T-cell (primary cell): ENCODE results near the gene GNAI1. TPM values are rescaled to one million over a fixed set of nuclear protein-coding genes. Genes with fewer than 3 reads are reported as not detected.

Experiments
- ATAC-seq, 4 experiments: fragments of 200-7000 bp in 3 of 4; fragments of 150-1000 bp in 1 of 4; cut with Tn5 transposase; replicated peaks in 1 of 4; 1 replicate in 3 of 4; 2 replicates in 1 of 4; pipeline ENCODE4 v1.10.0; 2021; ENCODE audit warnings: moderate library complexity in 3 of 4, mild to moderate bottlenecking in 2 of 4, moderate number of reproducible peaks in 1 of 4
- CTCF ChIA-PET, 2 donors: fragments of 300-600 bp; sonication (Branson Sonifier 250); formaldehyde crosslinking; loops; one replicate each; lab custom pipeline; 2022; ENCODE audit warnings: antibody characterized with exemption in 2 of 2; lab: Charles Lee
- POLR2A ChIA-PET, 2 donors: fragments of 300-600 bp; sonication (Branson Sonifier 250); formaldehyde crosslinking; loops; one replicate each; lab custom pipeline; 2022; ENCODE audit warnings: antibody characterized with exemption in 2 of 2; lab: Charles Lee
- DNase-seq, 35 experiments: peaks; one replicate each; pipeline versions ENCODE4 v3.0.0 to v3.0.0-alpha.2; 2013 to 2023
- H3K27ac ChIP-seq: one replicate; pipeline ENCODE4 v1.5.1; 2013; ENCODE audit warnings: low read length
- H3K27me3 ChIP-seq, 2 experiments: replicated peaks in 1 of 2; 1 replicate in 1 of 2; 2 replicates in 1 of 2; pipeline versions ENCODE4 v1.6.1 to v1.7.0; 2013; ENCODE audit warnings: low read length in 1 of 2, mixed read lengths in 1 of 2; ENCODE audit not compliant: control insufficient read depth in 2 of 2, insufficient read depth in 2 of 2; ENCODE audit errors: extremely low read depth in 1 of 2
- H3K36me3 ChIP-seq, 2 donors: 1 replicate in 1 of 2; 2 replicates in 1 of 2; pipeline versions ENCODE4 v1.6.1 to v1.7.0; 2013; ENCODE audit warnings: low read length in 1 of 2; ENCODE audit not compliant: control insufficient read depth in 2 of 2, insufficient read depth in 1 of 2; ENCODE audit errors: extremely low read depth in 1 of 2
- H3K4me1 ChIP-seq, 2 experiments: 1 replicate in 1 of 2; 2 replicates in 1 of 2; pipeline versions ENCODE4 v1.6.1 to v1.7.0; 2013; ENCODE audit warnings: low read length in 2 of 2, mixed read lengths in 1 of 2; ENCODE audit not compliant: insufficient read depth in 2 of 2, control insufficient read depth in 1 of 2; ENCODE audit errors: extremely low read depth in 1 of 2
- H3K4me3 ChIP-seq, 2 donors: 1 replicate in 1 of 2; 2 replicates in 1 of 2; pipeline versions ENCODE4 v1.5.1 to v1.7.0; 2013; ENCODE audit warnings: mild to moderate bottlenecking in 2 of 2, low read length in 1 of 2, moderate library complexity in 1 of 2; ENCODE audit not compliant: control insufficient read depth in 1 of 2; ENCODE audit errors: extremely low read depth in 1 of 2
- H3K9me3 ChIP-seq: 2 replicates; pipeline ENCODE4 v1.7.0; 2013
- H3K27ac Mint-ChIP-seq, 2 donors: one replicate each; pipeline ENCODE4 v1.8.0; 2020 to 2021; ENCODE audit warnings: mild to moderate bottlenecking in 2 of 2, mixed read lengths in 2 of 2
- H3K27me3 Mint-ChIP-seq, 2 donors: one replicate each; pipeline ENCODE4 v1.8.0; 2021 to 2022; ENCODE audit warnings: mixed read lengths in 2 of 2
- H3K36me3 Mint-ChIP-seq: one replicate; pipeline ENCODE4 v1.8.0; 2021; ENCODE audit warnings: mixed read lengths
- H3K4me1 Mint-ChIP-seq, 3 donors: one replicate each; pipeline ENCODE4 v1.8.0; 2020 to 2022; ENCODE audit warnings: mixed read lengths in 3 of 3, mild to moderate bottlenecking in 1 of 3
- H3K4me3 Mint-ChIP-seq, 3 donors: one replicate each; pipeline ENCODE4 v1.8.0; 2020 to 2022; ENCODE audit warnings: mild to moderate bottlenecking in 3 of 3, mixed read lengths in 3 of 3, moderate library complexity in 3 of 3
- H3K9me3 Mint-ChIP-seq, 3 donors: one replicate each; pipeline ENCODE4 v1.8.0; 2020 to 2022; ENCODE audit warnings: mixed read lengths in 3 of 3
- WGBS: methylation state at CpG from one replicate; pipeline ENCODE4 v1.1.5; 2013; ENCODE audit warnings: missing lambda C conversion rate; ENCODE audit not compliant: insufficient coverage; 5-methylcytosine and 5-hydroxymethylcytosine counted together
- total RNA-seq, 35 experiments: library from RNA in 6 of 35; stranded (reverse) in 6 of 35; fragments of 120-200 nt in 1 of 35; gene quantifications; one replicate each; pipeline versions ENCODE4 v1.2.1 to v1.2.4 and lab custom pipeline; 2013 to 2026

Gene GNAI1
- total RNA-seq, 5 donors from 2014 or later (not counting 1 experiment from before 2014, with no cell fraction given), result 0.79 to 3.3 (median 1.4) TPM

- no peaks in the 10 kb centered on the region for H3K9me3 ChIP-seq
- POLR2A ChIA-PET, result no interaction called here
- no peak for DNase-seq
- no peaks in the 10 kb centered on the region for H3K36me3 Mint-ChIP-seq
- H3K27me3 Mint-ChIP-seq, result no peaks in the 10 kb centered on the region
- no peaks in the 10 kb centered on the region for H3K27me3 ChIP-seq
- CTCF ChIA-PET, result no interaction called here
- H3K4me3 ChIP-seq, result no peak overlapping the region
- ATAC-seq, result no peak
- H3K4me1 ChIP-seq, result peaks cover 0 to 3% of the 10 kb centered on the region in 2 experiments
- no peaks in the 10 kb centered on the region for H3K36me3 ChIP-seq
- H3K27ac Mint-ChIP-seq, result no peak overlapping the region
- H3K4me3 Mint-ChIP-seq, result no peak overlapping the region
- 83% methylated on average over 1 of the region's 1 CpG for WGBS
- H3K4me1 Mint-ChIP-seq, result peaks cover 0 to 6% (median 3%) of the 10 kb centered on the region in 3 donors
- no peak overlapping the region for H3K27ac ChIP-seq
- H3K9me3 Mint-ChIP-seq, result peaks cover 0 to 3% (median 0%) of the 10 kb centered on the region in 3 donors
Observed at GRCh38 chr7:80187279-80187678, 52.6 kb downstream of the GNAI1 start.

- CTCF ChIA-PET, result no interaction called here
Observed at GRCh38 chr7:80187727-80188126, 53.1 kb downstream of the GNAI1 start.

GRCh38 chr7:80189638-80190037 lies 55.0 kb downstream of the GNAI1 start:
- Histone ChIP-seq H3K4me1 (peaks cover 0 to 3% of the 10 kb centered on the region in 2 experiments), H3K9me3 (no peaks in the 10 kb centered on the region), H3K4me3 (no peak overlapping the region), H3K36me3 (no peaks in the 10 kb centered on the region), H3K27me3 (no peaks in the 10 kb centered on the region), H3K27ac (no peak overlapping the region)
- no peak overlapping the region for H3K4me3 Mint-ChIP-seq
- H3K36me3 Mint-ChIP-seq, result no peaks in the 10 kb centered on the region
- H3K4me1 Mint-ChIP-seq, result no peaks in the 10 kb centered on the region
- CTCF ChIA-PET, result no interaction called here
- H3K27me3 Mint-ChIP-seq, result no peaks in the 10 kb centered on the region
- no CpG with 5 or more reads among the region's 4 CpGs for WGBS
- POLR2A ChIA-PET, result no interaction called here
- ATAC-seq (no peak), DNase-seq (no peak)
- peaks cover 0 to 3% (median 0%) of the 10 kb centered on the region in 3 donors for H3K9me3 Mint-ChIP-seq
- no peak overlapping the region for H3K27ac Mint-ChIP-seq

More at GRCh38 chr7:80187727-80188126, 53.1 kb downstream of the GNAI1 start:
- Histone ChIP-seq H3K9me3 (no peaks in the 10 kb centered on the region), H3K27me3 (no peaks in the 10 kb centered on the region), H3K36me3 (no peaks in the 10 kb centered on the region), H3K4me3 (no peak overlapping the region), H3K4me1 (peaks cover 0 to 3% of the 10 kb centered on the region in 2 experiments), H3K27ac (no peak overlapping the region)
- Mint-ChIP-seq H3K27ac (no peak overlapping the region), H3K27me3 (no peaks in the 10 kb centered on the region), H3K4me3 (no peak overlapping the region), H3K4me1 (peaks cover 0 to 6% (median 3%) of the 10 kb centered on the region in 3 donors), H3K9me3 (peaks cover 0 to 3% (median 0%) of the 10 kb centered on the region in 3 donors), H3K36me3 (no peaks in the 10 kb centered on the region)
- POLR2A ChIA-PET, result no interaction called here
- ATAC-seq (no peak), DNase-seq (no peak)

GRCh38 chr7:80197627-80198026 lies 63.0 kb downstream of the GNAI1 start:
- no peak overlapping the region for H3K4me3 Mint-ChIP-seq
- 88% methylated on average over 2 of the region's 2 CpGs for WGBS
- ATAC-seq (no peak), DNase-seq (no peak)
- H3K4me3 ChIP-seq, result no peak overlapping the region
- peaks cover 0 to under 1% (median 0%) of the 10 kb centered on the region in 3 donors for H3K9me3 Mint-ChIP-seq
- no peak overlapping the region for H3K27ac Mint-ChIP-seq
- H3K36me3 ChIP-seq, result no peaks in the 10 kb centered on the region
- no peaks in the 10 kb centered on the region for H3K9me3 ChIP-seq
- CTCF ChIA-PET, result interaction anchor here in 1 of 2 donors (0.7 kb wide), 1 partner anchor 1638 kb away, joined by 3 read pairs; no protein-coding TSS in a partner anchor
- no peaks in the 10 kb centered on the region for H3K27me3 ChIP-seq
- H3K27ac ChIP-seq, result no peak overlapping the region
- POLR2A ChIA-PET, result interaction anchor here (0.6 to 0.7 kb wide), 3 partner anchors 85 to 1266 kb away, joined by 3 to 6 read pairs (median 3); no protein-coding TSS in a partner anchor
- H3K4me1 ChIP-seq, result no peaks in the 10 kb centered on the region
- H3K27me3 Mint-ChIP-seq, result no peaks in the 10 kb centered on the region
- peaks cover 0 to 7% (median 0%) of the 10 kb centered on the region in 3 donors for H3K4me1 Mint-ChIP-seq
- H3K36me3 Mint-ChIP-seq, result no peaks in the 10 kb centered on the region

GRCh38 chr7:80199051-80199450 lies 64.4 kb downstream of the GNAI1 start:
- no peaks in the 10 kb centered on the region for H3K4me1 ChIP-seq
- no peaks in the 10 kb centered on the region for H3K27me3 ChIP-seq
- Mint-ChIP-seq H3K27me3 (no peaks in the 10 kb centered on the region), H3K36me3 (no peaks in the 10 kb centered on the region), H3K4me3 (no peak overlapping the region), H3K27ac (no peak overlapping the region), H3K4me1 (peaks cover 0 to 7% (median 0%) of the 10 kb centered on the region in 3 donors), H3K9me3 (peaks cover 0 to 3% (median 0%) of the 10 kb centered on the region in 3 donors)
- 89% methylated on average over 1 of the region's 5 CpGs for WGBS
- no peak overlapping the region for H3K27ac ChIP-seq
- ChIA-PET POLR2A (no interaction called here), CTCF (no interaction called here)
- ATAC-seq (no peak), DNase-seq (no peak)
- no peak overlapping the region for H3K4me3 ChIP-seq
- H3K36me3 ChIP-seq, result no peaks in the 10 kb centered on the region
- no peaks in the 10 kb centered on the region for H3K9me3 ChIP-seq

- POLR2A ChIA-PET, result no interaction called here
- no peak for ATAC-seq
- WGBS, result no CpG with 5 or more reads among the region's 3 CpGs
Observed at GRCh38 chr7:80204454-80204853, 69.8 kb downstream of the GNAI1 start.

More at GRCh38 chr7:80204454-80204853, 69.8 kb downstream of the GNAI1 start:
- no peak for DNase-seq
- no peaks in the 10 kb centered on the region for H3K4me1 ChIP-seq
- H3K36me3 ChIP-seq, result no peaks in the 10 kb centered on the region
- no peak overlapping the region for H3K4me3 ChIP-seq
- no peak overlapping the region for H3K27ac Mint-ChIP-seq
- no peak overlapping the region for H3K27ac ChIP-seq
- no peaks in the 10 kb centered on the region for H3K9me3 ChIP-seq
- no peak overlapping the region for H3K4me3 Mint-ChIP-seq
- H3K4me1 Mint-ChIP-seq, result no peaks in the 10 kb centered on the region
- no peaks in the 10 kb centered on the region for H3K36me3 Mint-ChIP-seq
- H3K27me3 Mint-ChIP-seq, result no peaks in the 10 kb centered on the region
- CTCF ChIA-PET, result no interaction called here
- peaks cover 0 to 3% (median 3%) of the 10 kb centered on the region in 3 donors for H3K9me3 Mint-ChIP-seq
- H3K27me3 ChIP-seq, result no peaks in the 10 kb centered on the region
